UCSD-AML1 (cell line): ENCODE data around the gene BICC1.

Source experiments
- DNase-seq: peaks from one replicate; lab custom pipeline; 2025; ENCODE audit not compliant: unreplicated experiment; lab: John Stamatoyannopoulos, UW

BICC1 gene

GRCh38 chr10:58817201-58817846 is 304.7 kb downstream of the BICC1 start:
- DNase-seq = no peak

DNA sequence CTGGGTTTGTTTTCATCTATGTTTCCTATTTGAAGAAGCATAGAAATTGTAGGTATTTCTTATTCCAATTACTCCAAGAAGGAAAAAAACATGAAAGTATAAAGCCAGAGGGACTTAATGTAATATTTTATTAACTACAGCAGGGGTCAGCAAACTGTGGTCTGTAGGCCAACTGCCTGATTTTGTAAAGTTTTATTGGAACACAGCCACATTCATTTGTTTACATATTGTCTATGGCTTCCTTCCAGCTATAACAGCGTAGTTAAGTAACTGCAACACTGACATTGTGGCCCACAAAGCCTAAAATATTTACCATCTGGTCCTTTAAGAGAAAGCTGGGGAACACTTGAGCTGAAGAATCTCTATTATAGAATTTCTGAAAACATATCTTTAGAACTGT is 306.2 kb downstream of the BICC1 start:
- no peak for DNase-seq

DNA sequence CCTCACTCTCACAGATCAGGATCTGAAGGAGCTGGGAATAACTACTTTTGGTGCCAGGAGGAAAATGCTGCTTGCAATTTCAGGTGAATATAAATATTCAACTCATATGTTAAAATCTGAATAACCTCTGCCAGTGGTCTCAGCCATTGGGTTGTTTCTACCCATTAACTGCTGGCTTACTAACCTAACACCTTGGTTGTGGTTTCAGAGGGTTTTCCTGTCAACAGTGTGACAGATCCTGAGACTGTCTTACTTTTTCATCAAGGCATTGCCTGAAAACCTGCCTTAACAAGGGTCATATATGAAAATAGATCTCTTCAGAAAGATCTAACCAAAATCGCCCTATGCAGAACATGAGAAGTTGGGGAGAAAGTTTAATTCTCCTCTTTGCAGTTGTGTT is 307.7 kb downstream of the BICC1 start:
- DNase-seq = no peak

DNA sequence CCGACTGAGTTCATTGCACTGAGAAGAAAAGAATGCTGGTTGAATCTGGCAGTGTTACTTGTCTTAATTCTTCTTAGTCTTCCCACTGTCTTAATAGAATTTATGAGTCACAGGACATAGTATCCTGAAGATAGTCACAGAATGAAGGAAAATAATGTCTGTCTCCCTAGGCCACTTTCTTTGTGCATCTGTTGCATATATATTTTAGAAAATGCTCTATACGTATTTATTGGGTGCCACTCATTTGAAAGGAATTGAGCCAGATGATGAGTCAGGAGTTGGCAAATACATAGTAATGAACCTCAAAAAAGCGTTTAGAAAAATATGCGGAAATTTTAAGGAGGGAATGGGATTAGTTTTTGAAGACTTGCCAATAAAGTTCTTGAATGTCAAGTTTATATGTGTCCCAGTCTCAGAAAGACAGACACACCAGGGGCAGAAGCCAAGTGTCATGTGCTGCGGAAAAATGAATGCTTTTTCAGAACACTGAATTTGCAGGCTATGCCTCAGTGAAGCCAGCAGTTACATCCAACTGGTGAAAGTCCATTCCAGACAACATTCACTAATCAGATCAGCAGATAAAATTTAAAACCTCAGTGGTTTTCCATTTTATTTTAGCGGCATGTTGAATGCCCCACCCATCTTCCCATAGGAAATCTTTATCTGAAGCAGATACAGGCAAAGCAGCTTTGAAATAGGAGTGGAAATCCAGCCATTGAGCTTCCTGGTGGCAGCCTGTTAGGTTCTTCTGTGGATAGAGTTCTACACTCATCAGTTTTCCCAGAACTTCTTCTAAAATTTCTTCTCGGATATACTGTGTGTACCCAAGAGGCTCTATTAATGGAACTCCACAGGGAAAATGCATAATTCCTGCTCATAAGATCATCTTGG is 308.4 kb downstream of the BICC1 start:
- DNase-seq = no peak

DNA sequence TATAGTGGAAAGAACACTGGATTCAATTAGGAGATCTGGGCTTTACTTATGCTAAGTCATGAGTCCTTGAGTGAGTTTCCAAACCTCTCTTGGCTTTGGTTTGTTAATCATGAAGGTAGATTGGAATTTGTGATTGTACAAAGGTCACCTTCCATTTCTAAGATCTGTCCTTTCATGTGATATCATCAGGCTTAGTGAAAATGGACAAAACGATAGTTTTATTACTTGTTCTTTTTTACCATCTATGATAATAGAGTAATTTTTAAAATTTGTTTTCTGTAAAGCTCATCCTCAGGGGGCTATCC is 309.0 kb downstream of the BICC1 start:
- no peak for DNase-seq

GRCh38 chr10:58823983-58824382 is 311.3 kb downstream of the BICC1 start:
- DNase-seq = no peak

DNA sequence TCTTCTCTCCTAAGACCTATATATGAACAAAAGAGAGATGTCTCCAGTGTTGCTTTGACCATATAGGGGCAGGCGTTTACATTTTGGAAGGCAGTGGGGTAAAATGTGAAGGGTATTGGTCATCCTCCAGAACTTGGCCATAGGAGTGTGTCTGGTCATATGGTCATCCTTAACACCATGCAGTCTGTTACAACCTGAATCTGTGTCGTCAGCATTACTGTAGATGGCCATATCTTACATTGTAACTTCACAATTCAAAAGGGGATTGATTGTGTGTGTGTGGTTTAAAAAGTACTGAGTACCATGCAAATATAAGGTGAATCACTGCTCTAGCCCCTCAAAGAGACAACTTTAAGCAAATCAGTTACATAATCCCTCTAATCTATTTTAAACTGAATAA is 311.7 kb downstream of the BICC1 start:
- DNase-seq = no peak

GRCh38 chr10:58826694-58827093 is 314.0 kb downstream of the BICC1 start:
- no peak for DNase-seq

DNA sequence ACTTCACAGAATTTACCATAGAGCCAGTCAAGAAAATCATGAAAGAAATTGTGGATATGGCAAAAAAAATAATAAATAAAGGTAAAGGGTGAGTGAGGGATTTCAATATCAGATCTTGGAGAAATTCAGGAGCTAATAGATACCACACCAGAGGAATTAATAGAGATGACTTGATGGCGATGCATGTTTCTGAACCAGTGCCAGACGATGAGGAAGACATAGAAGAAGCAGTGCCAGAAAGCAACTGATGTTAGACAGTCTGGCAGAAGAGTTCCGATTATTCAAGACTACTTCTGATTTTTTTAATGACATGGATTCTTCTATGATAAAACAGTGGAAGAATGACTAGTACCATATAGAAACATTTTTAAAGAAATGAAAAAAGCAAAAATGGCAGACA is 314.7 kb downstream of the BICC1 start:
- DNase-seq = no peak

- DNase-seq = no peak
These were observed 317.2 kb downstream of the BICC1 start for GRCh38 chr10:58829839-58830238.

GRCh38 chr10:58830697-58831096 is 318.0 kb downstream of the BICC1 start:
- no peak for DNase-seq

DNA sequence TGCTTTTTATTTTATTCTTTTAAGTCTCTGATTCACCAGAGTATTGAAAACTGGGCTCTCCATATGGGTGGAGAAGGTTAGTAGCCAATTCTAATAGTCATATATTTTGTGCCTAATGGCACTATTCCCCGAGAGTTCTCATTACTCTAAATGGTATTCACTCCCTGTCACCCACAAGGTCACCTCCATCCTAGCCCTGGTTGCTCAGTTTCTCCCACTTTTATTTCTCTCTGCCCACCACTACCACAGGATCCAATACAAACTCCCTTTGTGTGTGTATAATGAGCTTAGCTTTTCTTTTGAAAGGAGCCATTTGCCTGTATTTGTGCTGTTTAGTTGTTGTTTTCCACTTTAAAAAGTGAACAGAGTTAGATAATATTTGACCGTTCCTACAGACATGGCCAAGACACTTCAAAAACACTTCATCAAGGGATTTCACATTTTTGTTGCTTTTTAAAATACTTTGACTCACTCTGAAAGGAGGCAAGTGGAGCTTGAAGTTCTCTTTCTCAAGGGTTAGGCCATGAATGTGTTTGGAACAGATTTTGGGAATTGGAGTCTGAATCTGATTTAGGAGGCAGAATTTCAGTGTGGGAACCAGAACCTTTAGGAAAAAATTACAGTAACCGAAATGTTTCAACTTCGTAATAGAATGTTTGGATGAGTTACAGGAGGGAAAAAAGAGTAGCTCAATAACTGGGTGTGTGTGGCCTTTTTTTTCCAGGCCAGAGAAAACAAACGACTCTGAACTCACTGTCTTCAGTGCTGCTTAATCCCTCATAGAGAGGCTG is 321.3 kb downstream of the BICC1 start:
- DNase-seq = no peak

- DNase-seq = no peak
These were observed 323.6 kb downstream of the BICC1 start for GRCh38 chr10:58836176-58836700.

GRCh38 chr10:58836991-58837575 is 324.4 kb downstream of the BICC1 start:
- DNase-seq = no peak

- no peak for DNase-seq
These were observed 325.2 kb downstream of the BICC1 start for GRCh38 chr10:58837826-58838225.

DNA sequence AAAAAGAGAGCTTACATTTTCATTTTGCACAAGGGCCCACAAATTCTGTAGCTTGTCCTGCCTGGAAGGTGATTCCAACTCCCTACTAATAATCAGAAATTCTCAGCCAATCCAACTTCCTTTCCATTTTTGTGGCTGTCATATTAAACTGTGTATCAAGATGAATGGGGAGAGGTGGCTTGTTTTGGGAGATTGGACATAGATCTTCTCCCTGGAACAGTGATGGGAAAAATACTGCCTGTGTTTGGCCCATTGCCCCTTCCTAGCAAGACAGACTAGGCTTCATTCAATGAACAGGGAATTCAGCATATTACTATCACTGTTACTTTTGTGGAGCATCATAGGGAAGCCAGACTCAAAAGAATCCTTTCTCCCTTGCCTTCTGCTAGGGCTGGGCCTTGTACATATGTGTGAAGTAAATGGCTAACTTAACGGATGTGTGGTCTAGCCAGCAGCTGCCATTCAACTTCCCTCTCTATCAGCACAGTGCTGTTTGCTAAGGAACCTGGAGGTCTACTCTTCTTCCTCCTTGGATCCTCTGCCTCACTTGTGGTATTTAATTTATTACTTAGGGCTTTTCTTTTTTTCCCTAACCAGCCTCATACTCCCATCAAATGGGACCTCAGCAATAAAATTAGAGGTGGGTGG is 326.0 kb downstream of the BICC1 start:
- no peak for DNase-seq

GRCh38 chr10:58839771-58840170 is 327.1 kb downstream of the BICC1 start:
- no peak for DNase-seq

GRCh38 chr10:58840840-58841435 is 328.3 kb downstream of the BICC1 start:
- no peak for DNase-seq

DNA sequence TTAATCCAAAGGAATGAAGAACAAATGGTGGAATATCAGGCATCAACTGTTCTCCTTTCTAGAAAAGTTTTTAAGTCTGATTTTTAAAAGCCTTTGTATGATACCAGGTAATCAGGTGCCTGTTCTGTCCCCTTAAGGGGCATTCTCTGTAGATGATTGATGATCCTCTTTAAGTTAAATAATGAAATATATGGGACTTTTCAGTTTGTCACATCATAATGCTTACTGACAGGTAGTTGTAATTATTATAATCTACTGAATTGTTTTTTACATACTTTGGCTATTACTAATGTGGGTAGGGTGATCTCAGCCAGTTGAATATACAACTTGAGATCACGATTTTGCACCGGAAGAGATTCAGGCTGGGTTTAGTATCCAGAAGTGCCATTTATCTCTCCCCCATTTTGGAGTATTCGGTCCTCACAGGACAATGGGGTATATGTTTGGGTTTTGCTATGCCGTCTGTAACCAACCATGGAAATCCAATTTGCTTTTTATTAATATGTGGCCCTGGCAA is 330.2 kb downstream of the BICC1 start:
- DNase-seq = no peak

DNA sequence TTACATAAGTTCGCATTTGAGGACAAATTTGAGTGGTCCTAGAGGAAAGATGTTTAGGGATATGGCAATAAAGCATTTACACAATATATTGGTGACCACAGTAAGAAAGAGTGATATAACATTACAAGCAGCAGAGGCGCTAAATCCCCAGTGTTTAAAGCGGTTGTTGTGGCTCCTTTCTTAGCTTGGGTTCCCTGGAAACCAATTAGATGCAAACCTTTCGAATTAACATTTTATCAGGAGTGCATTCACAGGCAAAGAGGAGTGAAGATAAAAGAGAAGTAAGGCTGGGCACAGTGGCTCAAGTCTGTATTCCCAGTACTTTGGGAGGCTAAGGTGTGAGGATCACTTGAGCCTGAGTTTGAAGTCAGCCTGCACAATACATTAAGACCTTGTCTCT is 331.1 kb downstream of the BICC1 start:
- no peak for DNase-seq
